Measurements from ENCODE around the gene SLC44A3.
"Not testable (repeated sequence)": the region's sequence is repeated elsewhere in the genome, so short reads cannot be mapped to it uniquely, and the experiment has no call there.

Gene SLC44A3

DNA sequence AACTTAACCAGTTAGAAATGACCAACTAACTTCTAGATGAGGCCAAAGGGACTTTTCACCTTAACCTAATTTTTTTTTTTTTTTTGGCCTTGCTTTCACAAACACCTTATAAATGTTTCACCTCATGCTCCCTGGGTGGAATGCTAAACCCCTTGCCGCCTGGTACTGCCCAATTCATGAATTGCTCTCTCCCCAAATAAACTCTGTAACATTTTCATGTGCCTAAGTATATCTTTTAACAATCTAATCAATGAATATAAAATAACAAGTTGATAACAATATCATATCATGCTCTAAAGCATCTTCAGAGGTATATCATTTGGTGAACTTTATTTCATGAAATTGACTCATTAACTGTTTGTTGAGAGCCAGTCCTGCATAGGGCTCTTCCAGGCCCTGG, 117.7 kb downstream of the SLC44A3 start:
- DNase-seq = no peak

GRCh38 chr1:94940738-94941137, 120.6 kb downstream of the SLC44A3 start:
- DNase-seq = no peak

DNA sequence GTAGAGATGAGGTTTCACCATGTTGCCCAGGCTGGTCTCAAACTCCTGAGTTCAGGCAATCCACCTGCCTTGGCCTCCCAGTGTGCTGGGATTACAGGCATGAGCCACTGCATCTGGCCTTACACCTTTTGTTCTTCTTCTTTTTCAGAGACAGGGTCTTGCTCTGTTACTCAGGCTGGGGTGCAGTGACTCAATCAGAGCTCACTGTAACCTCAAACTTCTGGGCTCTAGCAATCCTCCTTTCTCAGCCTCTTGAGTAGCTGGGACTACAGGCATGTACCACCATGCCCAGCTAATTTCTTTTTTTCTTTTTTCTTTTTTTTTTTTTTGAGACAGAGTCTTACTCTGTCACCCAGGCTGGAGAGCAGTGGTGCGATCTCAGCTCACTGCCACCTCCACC, 121.3 kb downstream of the SLC44A3 start:
- DNase-seq = not testable (repeated sequence)

GRCh38 chr1:94942171-94943128, 122.3 kb downstream of the SLC44A3 start:
- DNase-seq = no peak

All from inflammatory macrophage treated with lipopolysaccharide for 4 hours (primary cell).